ENCODE results near the gene PPM1F.

Gene PPM1F

DNA sequence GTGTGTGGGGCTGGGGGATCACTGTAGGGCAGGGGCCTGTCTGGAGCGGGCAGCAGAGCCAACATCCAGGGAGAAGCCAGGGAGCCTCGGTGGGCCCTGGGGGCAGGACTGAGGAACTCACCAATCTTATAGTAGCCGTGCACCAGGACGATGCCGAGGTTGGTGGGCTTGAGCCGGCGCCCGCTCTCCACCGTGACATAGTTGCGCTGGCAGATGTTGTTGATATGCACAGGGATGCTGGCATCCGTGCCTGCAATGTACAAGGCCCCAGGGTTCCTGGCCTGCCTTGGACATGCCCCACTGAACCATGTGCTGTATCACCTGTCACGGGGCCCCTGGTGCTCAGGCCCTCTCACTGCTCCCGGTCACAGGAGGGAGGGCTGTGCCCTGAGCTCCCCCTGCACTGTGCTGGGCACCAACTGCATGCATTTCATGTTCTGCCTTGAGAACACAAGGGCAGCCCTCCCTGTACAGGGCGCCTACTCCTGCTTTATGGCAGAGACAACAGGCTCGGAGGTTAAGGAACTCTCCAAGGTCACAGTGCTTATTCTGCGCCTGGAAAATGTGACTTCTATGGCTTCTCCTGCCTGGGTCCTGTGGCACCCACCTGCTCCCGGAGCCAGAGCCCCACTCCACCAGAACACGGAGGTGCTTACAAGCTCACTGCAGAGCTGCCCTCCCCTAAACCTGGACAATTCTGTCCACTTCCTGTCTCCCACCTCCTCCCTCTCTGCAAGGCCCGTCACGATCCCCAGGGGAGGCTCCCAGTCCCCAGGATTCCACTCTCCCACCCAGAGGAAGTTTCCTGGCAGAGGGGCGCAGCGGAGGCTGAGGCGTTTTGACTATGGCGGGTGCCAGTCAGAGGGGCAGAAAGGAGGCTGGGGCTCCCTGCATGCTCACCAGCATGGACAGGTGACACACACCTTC, 7.8 kb upstream of the PPM1F start:
- no peak for FAIRE-seq

DNA sequence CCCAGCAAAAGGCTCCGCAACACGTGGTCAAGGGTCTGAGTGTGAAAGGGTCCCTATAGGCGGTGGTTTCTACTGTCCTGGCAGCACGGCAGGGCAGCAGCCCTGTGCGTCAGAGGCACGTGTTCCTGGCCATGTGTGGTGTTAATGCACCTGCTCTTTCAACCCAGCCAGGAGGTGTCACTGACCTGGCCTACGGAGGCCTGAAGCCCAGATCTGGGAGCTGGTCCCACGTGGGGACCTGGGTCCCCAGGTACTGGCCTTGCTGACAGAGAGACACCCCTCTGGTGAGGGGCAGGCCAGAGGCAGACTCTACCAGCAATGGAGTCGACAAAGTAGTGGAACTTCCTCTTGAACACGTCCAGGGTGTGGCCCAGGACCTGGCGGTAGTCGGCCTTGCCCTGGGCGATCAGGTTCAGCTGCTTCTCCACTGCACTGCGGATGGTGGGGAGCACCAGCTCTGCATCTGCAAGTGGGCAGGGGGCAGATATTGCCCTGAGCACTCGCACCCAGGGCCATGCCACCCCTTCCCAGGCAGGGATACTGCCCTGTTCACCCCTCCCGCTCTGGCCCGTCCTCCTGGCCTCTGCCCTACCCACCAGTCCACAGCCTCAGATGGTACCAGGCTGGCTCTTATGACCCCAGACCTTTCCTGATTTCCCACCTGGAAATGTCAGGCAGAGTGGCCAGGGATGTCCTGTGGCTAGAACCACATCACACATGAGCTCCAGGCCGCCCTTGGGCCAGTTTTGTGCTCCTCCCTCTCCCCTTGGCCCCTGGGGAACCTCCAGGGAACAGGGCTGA, 6.8 kb upstream of the PPM1F start:
- no peak for FAIRE-seq

DNA sequence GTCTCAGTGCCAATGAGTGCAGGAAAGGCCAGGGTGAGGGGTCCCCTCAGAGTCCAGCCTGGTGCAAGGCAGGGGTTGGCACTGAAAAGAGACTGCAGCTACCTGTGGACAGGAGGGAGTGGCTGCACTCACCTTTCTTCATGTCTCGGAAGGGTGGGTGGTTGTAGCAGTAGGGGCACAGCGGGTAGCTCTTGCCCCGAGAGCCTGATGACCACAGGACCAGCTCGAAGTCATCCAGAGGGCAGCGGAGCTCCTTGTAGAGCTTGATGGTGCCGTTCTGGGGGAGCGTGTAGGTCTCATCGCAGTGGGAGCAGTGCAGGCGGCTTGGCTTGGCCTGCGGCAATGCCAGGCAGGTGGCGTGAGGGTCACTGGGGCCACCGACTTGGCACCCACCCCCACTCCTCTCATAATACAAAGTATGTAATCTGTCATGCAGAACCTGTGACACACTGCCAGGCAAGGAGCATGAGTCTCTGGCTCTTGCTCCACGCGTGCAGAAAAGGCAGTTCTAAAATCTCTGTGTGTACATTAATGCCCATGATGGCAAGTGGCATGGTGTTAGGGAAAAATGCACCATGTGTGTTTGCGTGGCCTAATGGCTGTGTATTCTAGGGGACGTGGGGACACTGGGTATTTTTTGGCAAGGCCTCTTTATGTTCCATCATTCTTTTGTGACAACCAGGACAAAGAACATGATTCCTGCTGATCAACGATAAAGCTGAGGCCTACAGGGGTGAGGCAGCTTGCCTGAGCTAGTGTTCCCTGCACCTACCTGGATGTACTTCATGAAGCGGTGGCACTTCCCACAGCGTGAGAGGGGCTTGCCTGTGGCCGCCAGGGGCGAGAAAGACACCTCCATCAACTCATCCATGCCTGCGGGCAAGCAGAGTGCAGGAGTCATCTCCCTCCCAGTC, 6.0 kb upstream of the PPM1F start:
- FAIRE-seq = no peak

DNA sequence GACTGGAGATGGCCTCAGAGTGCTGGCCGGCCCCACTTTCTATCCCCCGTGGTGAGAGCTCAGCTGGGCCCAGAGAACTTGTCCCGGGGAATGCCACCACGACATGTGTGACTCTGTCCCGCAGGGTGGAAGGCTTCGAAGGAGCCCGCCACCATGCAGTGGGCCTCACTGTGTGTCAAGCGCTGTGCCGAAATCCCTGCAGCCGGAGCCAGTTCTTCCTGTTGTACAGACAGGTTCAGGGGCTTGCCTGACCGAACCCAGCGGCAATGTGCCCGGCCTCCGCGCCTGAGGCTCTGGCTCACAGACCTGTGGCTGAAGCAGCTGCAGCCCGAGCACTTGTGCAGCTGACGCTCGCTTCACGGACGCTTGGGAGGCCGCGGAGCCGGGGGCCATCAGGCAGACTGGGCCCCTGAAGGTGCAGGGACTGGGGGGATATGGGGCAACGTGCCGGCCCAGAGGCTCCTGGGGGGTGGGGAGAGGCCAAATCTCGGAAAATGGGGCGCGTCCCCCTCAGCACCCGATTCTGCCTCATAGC, 650 bp downstream of the PPM1F start:
- FAIRE-seq = no peak

DNA sequence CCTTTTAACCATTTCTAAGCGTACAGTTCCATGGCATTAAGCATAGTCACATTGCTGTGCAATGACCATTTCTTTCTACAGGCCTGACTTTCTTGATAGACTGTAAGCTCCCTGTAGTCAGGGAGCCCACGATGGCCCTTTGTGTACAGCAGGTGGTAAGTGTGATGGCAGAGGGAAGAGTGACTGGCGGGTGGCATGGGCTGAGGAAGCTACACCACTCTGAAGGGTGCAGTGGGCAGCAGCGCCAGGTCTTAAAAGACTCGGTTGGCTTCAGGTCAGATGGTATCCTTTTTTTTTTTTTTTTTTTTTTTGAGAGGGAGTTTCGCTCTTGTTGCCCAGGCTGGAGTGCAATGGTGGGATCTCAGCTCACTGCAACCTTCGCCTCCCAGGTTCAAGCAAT, 1.6 kb downstream of the PPM1F start:
- FAIRE-seq = no peak

DNA sequence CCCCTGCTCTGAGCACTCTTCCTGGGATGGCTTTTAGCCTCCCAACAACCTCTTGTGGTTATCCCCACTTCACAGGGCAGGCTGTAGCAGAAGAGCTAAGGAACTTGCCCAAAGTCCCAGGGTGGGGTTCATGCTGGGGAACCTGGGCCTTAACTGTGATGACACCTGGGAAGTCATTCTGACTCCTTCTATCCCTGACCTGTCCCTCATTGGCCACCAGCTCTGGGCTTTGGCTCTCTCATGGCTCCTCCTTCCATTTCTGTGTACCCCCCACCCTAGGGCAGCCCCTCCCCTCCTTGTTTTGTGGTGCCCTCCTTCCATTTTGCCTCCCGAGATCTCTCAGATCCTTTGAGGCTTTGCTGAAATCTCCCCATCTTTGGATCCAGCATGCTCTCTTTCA, 2.7 kb downstream of the PPM1F start:
- FAIRE-seq = no peak

DNA sequence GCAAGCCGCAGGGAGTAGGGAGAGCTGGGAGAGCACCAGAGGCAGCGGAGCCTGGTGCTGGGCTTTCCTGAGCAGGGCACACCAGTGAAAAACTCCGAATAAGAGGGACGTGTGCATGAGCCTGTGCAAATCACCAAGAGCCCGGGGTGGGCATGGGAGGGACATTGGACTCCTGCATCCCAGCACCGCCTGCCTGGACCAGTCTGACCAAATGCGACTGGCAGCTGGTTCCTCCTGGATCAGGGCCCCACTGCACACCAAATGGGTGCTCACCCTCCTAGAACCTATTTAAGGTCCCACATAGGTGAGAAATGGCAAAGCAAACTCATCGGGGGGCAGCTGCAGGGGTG, 3.1 kb downstream of the PPM1F start:
- no peak for FAIRE-seq

DNA sequence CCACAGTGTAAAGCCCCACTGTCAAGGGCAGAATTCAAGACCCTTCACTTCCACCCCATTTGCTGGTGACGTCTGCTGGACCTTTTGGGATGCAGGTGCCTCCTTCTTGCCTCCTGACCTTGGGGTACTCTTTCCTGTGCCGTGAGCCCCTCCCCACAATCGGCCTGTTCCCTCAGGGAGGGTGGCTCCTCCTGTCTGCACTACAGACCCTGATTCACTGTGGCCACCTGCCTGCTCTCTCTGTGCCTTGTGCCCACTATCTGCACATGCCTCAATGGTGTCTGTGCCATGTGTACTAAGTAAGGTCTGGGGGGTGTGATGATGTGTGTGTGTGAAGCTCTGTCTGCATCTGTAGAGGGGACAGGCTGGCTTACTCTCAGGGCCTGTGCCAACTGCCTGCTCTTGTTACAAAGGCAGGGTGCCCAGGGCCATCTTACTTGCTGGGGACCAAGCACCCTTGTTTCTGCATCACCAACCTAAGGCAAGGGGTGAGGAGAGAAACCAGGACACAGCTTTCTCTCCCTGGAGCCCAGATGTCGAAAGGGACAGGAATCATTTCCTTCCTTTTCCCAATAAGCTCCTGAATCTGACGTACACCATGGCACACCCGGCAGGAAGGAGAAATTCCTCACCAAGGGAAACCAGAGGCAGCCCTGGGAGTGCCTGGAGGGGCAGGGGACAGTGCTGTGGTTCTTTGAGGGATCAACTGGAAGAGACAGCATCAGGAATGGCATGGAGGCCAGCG, 3.7 kb downstream of the PPM1F start:
- no peak for FAIRE-seq

DNA sequence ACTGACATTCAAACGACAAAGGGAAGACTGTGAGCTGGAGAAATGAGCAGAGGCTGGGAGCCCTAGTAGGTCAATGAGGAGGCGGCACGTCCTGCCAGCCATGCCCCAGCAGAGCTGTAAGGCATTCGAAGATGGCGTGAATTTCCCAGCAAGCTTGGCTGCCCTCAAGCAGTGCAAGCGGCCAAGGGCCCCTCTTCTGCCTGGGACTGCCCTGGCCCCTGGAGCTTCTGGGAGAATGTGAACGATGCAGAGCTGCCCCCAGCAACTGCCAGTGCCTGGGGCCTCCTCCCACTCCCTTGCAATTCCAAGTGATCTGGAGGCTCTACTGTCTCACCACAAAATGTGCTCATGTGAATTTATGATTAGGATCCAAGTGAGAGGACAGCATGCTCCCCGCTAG, 4.3 kb downstream of the PPM1F start:
- FAIRE-seq = no peak

DNA sequence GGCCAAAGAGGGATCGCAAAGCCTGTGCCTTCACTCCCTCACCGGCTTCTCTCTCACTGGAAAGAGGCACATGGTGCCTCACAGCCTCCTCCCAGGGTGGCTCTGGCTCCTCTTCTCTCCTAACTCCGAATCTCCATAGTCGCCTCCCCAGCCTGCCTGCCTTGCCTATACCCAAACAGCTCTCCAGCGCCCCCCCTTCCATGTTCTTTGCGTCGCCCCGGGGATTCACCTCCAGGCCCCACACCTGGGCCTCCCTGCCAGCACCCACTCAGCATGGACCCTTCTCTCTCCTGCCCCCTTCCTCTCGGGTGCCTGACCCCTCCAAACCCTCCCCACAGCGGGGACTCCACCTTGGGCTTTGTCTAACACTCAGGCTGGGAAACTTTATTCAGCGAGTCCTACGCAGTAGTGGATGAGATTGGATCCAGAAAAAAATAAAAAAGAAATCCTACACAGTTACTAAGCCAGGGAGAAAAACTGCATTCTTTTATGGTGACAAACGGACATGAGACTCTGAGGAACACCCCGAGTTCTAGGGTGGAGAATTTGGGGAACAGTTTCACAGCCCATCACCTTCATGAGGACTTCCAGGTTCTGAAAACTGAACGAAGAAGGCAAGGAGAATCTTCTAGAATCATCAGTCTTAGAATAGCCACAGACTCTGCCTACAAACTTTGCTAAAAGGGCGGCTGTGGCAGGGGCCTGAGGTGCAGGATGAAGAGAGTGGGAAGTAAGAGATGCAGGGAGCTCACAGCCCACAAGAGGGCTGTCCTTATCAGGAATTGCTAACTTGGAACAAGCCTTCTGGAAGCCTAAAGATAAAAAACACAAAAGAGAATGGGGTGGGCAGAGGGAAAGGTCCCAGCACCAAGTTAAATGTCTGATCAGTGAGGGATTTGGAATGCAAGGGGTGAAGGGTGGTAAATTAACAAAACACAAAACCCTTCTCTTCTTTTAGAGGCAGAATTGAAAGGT, 5.3 kb downstream of the PPM1F start:
- FAIRE-seq = no peak

DNA sequence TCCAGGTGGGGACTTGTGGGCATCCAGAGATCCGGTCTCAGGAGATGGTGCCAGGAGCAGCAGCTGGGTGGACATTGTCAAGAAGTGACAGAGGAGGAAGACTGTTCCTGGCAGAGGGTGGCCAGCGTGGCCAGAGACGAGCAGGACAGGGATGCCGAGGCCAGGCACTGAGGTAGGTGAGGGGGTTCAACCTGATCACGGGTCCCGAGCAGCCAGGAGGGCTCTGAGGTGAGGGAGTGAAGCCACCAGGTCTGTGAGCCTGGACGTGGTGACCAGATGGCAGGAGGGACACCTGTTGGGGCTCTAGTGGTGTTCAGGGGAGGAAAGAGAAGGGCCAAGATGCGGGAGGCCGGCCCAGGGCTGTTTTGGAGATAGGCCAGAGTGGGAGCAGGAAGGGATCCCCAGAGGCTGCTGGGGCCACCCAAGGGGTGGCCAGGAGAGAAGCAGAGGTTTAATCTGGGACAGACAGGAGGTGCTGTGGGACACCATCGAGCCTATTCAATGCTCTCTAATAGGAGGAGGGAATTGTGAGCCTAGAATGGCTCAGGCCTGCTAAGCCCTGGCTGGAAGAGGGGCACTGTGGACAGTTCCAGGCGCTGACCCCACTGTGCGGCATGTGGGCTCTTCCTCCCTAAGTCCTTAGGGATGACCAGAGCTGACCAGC, 6.3 kb downstream of the PPM1F start:
- FAIRE-seq = no peak

DNA sequence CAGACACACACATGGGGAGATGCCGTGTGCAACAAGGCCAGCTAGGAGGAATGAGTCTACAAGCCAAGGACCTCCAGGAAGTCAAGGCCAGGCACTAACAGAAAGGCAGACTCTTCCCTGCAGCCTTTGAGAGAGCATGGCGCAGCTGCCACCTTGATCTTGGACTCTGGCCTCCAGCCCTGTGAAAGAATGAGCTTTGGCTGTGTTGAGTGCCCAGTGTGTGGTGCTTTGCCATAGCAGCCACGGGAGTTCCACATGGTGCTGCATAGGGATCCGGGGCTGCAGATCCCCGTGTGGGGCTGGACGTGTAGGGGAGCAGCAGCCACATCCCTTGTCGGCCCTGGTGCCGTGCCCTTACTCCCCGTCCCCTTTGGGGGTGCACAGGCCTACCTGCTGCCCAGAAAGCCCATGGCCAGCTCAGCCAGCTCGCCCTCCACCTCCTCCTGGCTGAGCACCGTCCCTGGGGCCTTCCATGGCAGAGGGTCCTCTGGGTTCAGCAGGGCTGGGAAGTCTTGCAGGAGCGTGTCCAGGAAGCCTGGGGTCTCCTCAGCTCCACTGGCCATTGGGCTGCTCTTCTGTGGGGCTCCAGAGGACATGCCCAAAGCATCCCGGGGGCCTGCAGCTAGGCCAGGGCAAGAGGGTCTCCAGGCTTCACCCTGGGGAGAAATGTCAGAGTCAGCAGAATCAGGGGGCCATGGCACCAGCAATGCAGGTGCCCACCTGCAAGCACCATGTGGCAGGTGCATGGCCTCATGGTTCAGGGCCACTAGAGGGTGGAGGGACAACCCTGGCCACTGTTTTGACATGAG, 7.0 kb downstream of the PPM1F start:
- no peak for FAIRE-seq

DNA sequence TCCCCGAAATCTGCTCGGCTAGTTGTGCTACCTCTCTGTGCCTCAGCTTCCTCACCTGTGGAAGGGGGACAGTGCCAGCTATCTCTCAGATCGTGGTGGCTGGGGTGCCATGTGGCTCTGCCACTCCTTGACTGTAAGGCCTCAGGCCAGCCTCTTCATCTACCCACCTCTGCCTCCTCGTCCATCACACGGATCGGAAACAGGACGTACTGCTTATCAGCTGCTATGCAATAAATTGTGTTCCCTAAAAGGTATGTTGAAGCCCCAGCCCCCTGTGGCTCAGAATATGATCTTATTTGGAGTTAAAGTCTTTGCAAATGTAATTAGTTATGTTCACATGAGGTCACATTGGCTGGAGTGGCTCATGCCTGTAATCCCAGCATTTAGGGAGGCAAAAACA, 7.8 kb downstream of the PPM1F start:
- no peak for FAIRE-seq

DNA sequence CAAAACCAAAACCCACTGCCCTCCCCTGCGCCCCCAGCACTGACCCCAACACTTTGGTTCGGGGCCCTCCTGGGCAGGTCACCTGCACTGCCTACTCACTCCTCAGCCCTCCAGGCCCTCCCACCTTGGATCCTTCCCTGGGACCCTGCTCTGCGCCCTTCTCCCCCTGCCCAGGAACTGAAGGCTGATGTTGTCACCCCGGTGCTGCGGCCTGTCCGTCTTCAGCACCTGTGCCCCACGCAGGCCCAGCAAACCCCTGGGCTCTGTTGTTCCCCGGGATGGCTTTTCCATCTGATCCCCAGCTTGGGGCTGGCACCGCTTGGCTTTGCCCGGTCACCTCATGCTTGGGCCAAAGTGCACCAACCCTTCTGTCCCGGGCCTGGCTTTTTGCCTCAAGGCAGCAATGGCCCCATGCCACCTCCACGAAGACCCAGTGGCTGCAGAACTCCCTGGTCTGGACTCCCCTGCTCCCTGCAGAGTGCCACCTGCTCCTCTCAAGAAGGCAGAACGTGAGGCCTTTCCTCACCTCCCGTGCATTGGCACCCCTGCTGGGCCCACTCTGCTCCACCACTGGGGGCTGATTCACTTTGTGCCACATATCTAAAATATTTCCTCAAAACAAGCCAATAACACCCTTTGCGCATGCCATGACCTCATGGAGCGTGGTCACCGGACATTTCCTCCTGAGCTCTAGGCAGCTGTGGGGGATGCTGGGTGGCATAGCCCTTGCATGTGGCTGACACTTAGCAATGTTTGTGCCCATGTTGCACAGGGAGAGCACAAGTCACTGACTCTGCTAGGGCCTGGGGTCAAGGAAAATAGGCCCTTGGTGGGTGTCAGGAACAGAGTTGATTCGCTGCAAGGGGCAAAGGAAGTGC, 8.8 kb downstream of the PPM1F start:
- FAIRE-seq = no peak

DNA sequence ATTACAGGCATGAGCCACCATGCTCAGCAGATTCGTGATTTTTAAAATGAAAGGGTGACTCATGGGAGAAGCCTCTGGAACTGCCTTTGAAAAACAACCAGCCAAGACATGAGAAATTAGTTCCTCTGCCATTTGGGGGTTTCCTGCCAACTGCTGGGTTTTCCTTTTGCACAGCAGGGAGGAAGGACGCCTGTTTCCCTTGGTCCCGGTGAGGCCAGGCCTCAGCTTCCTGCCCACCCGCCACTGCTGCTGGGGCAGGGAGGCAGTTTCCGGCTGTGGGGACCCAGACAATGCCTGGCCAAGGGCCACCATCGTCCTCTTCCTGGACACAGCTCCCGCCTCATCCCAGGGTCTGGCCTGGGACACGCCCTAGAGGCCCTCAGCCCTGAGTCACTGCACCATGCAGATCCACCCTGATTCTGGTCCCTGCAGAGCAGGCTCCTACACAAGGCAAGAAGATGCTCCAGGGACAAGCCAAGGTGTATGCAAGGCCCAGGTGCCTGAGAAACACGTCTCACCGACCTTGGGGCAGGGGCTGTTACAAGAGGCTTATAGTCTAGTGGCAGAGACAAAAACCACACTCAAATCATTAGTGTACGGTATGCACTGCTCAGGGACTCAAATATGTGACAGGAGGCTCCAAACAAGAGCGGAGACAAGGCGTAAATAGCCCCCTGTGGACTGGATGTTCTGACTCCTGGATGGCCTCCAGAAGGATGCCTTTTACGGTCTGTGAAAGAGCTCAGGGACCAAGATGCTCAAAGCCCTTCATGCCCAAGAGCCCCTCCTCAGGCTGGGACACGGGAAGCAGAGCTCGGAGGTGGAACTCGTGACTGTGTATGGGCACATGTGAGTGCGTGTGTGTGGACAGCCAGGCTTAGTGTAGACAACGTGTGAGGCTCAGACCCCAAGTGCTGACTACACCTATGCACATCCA, 10.0 kb downstream of the PPM1F start:
- no peak for FAIRE-seq

DNA sequence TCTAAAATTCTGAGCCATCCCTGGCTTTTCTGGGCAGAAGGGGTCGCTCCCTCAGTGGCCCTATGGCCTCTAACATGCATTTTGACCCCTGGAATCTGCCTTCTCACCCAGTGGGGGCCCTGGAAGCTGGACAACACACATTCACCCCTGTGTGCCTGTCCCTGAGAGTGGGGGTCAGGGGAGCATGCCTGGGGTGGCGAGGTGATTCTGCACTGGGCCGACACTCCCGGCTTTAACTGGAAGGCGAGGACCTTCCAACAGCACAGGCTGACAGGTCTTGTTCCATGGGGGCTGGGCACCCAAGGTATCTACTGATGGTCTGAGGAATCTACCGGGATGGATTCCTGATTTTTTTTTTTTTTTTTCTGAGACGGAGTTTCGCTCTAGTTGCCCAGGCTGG, 10.7 kb downstream of the PPM1F start:
- no peak for FAIRE-seq

DNA sequence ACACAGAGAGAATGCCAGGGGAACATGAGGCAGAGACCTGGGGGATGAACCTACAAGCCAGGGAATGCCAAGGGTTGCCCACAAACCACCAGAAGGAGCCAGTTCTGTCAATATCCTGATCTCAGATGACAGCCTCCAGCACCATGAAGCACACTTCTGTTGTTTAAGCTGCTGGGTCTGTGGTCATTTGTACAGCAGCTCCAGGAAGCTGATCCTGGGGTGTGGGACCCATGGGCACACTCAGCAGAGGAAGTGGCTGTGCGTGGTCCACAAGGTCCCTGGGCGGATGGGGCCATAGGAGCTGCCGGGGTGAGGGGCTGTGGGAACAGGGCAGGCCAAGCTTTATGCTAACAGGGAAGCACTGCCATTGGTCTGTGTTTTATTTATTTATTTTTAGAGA, 12.1 kb downstream of the PPM1F start:
- FAIRE-seq = no peak

Data from islet of Langerhans (tissue), 1 donor.